Loucy (cell line): Measurements from ENCODE around the gene CLPSL1.

ENCODE experiments used
- CTCF ChIP-seq: fragments of 200-600 bp; sonication (generic); conservative IDR thresholded peaks from 2 replicates; pipeline ENCODE4 v1.5.1; 2014; ENCODE audit warnings: mild to moderate bottlenecking, antibody characterized with exemption, low read length
- EZH2phosphoT487 ChIP-seq: fragments of 200-600 bp; IDR thresholded peaks from 2 replicates; pipeline ENCODE4 v1.6.1; 2018; ENCODE audit warnings: antibody characterized with exemption, mild to moderate bottlenecking, moderate library complexity, borderline replicate concordance

GRCh38 chr6:35780719-35781118 lies at the start of gene CLPSL1:
- TF ChIP-seq CTCF, result no peak
- TF ChIP-seq EZH2phosphoT487, result no peak
